Posterior cingulate gyrus (tissue), 11 donors: Measurements from ENCODE around the gene DHCR24.
A peak's percentile ranks its signal among the peaks of the same experiment; 100 is the strongest.

Experiments
- DNase-seq, 10 donors: peaks; one replicate each; pipeline versions ENCODE4 v3.0.0 to v3.0.0-alpha.2; 2020 to 2021; ENCODE audit warnings: mixed read lengths in 3 of 10
- intact Hi-C: fragments of 100-400 bp; cut with DNase I; formaldehyde crosslinking; loops from one replicate; pipeline ENCODE4 v1.15.1; 2023

Gene DHCR24

DNA sequence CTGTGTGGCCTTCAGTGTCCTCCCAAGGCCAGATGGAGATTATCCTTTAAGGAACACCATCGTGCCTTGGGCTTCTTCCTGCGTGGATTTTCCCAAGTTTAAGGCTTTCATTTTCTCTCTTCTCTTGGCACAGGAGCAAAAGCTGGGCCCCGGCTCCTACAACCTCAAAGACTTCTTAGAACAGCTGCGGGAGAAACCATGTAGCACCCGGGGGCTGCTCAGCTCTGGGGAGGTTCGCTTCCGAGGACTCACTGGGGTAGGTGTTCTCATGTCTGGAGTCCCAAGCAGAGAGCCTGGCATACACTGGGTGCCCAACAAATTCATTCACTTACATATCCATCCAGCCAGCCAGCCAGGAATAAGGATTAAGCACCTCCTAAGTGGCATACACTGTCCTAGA lies 79.2 kb downstream of the DHCR24 start:
- no peak for DNase-seq
- intact Hi-C loops: no loop called here

DNA sequence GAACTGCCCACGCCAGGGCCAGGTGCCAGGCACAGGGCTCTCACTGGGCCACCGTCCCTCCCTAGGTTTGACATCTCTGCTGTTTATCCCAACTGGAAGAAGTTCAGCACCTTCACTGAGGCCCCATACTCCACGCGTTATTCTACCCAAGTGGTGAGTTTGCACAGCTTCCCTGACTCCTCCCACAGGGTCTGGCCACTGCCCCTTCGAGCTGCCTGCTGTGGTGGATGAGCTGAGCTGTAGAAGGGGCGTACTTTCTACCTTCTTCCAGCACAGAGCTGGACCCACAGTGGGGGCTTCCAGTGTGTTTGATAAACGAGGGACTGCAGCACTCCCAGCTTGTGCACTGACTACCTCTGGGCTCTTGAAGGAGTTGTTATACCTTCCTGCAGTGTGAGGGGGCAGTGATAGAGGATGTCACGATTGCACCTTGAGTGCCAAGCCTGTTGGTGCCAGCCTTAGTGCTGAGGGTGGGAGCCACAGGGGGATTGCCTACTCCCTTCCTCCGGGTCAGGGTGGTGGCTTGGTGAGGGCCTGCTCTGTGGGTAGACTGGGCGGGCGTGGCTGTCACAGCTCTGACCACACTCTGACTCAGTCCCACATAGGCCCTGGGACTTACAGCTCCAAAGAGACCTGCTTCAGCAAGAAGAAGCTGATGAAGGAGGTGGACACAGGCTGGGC lies 79.9 kb downstream of the DHCR24 start:
- intact Hi-C loops: no loop called here
- no peak for DNase-seq

DNA sequence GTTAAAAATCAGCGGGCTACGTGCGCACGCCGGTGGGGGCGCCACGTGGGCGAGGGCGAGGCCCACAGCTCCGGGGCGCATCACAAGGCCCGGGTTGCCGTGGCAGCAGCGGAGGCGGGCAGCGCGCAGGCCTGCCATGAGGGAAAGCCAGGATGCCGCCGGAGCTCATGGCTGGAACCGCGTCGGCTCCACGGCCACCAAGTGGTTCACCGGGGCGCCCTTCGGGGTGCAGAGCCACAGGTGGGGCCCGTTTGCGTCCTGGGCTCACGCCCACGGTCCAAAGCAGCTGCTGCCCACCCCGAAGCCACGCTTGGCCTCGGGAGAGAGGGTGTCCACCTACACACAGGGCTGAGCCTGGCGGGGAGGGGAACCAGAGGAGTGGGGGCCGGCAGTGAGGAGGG lies 81.0 kb downstream of the DHCR24 start:
- peak in 2 of 10 donors; percentile 84 to 90 for DNase-seq
- intact Hi-C loops: no loop called here

DNA sequence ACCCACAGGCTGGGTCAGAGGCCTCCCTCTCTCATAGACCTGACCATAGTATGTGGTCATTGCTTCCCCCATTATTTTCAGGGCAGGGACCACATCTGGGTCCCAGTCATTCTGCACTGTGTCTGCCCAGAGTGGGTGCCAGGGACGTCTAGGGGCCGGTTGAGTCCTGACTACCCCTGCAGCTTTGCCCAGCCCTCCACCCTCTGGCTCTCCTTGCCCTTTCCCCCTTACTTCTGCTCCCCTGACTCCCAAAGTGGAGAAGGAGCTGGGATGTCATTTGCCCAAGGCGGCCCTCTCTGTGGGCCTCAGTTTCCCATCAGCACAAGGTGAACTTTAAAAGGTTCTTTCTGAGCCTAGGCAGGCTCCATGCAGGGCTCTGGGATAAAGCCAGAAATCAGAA lies 81.5 kb downstream of the DHCR24 start:
- DNase-seq: no peak
- intact Hi-C loops: no loop called here

DNA sequence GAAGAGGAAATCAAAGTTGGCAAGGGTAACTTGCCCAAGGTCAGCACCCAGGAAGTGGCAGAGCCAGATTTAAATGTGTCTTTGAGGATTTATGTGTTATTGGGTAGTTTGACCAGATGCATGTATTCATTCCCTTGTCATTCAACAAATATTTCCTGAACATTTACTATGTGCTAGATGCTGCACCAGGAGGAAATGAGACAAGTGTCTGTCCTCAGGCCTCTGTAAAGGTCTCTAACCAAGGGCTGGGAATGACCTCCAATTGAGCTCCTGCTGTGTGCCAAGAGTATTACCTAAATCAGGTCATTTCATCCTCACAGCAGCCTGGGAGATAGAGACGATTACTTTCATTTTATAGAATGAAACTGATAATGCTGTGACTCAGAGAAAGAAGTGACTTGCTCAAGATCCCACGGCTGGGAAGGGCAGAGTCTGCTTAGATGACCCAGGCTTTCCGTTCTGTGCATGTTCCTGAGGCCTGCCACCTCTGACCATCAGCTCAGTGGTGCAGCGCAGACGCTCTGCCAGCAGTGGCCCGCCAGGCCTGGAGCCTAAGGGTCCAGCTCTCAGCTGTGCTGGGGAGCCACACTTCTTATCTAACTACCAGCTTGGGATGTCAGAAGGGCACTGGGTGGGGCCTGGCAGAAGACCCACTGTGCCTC lies 82.4 kb downstream of the DHCR24 start:
- no peak for DNase-seq

DNA sequence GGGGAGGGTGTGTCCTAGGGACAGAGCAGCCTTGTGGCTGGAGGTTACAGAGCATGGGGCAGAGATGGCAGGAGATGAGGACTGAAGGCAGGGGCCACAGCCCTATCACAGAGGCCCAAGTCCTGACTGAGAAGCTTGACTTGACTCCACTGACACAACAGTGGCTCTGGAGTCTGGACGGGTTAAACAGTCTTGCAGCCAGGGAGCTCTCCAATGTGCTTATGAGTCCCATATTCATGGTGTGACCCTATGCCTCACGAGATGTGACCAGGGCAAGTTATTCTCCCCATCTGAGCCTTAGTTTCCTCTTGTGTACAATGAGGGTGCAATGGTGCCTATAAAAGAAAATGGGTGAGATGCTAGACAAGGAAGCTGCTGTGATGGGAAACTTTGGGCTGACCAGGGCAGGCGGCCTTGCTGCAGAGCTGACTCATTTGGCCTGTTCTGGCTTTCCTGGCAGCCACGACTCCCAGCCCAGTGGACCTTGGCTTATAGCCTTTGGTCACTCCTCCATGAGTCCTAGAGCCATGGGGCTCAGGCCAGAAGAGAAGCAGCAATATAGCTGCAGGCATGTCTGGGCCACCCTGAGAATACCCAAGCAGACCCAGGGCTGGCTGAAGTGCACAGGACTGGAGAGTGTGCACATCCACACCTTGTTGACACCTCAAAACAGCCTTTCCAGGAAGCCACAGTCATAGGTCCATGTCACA lies 83.1 kb downstream of the DHCR24 start:
- no peak for DNase-seq
- intact Hi-C loops: no loop called here

More for the DNA sequence above, 82.4 kb downstream of the DHCR24 start:
- intact Hi-C loops: no loop called here

DNA sequence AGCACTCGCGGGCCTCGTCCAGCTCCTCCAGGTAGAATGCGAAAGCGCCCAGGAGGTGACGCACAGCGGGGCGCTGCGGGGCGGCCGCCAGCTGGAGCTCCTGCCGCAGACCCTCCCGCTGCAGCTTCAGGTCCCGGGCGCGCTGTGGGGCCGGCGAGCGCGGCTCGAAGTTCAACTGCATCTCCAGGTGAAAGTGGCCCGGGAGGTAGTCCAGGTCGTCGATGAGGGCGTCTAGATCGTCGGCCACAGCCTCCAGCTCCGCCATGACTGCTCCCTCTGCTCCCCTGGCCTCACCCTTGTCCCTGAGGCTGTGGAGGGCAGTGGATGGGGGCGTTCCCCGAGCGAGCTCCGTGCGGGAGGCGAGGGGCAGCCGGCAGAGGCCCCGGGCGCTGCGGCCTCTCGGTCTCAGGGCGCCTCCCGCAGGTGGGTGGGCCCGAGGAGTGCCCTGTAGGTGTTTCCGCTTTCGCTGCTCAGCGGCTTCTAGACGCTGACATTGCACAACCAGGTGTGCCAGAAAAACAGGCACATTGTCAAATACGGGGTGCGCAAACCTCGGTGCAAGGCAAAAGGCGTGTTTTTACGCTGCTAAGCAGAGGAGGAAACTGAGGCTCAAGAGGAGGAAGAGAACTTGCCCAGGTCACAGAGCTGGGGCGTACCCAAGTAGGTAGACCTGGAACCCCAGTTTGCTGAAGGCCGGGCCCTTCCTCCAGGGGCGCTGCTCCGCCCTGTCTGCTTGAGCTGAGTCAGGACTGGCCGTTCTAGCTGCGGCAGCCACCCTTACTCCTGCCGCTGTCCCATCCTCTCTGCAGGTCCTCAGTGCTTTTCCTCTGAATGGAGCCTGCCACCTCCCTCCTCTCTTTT lies 85.9 kb downstream of the DHCR24 start, which contains the start of gene TTC22:
TSS of gene TTC22 (minus strand) at position 425 of the 861 bp plus-strand sequence. CDS start at position 265, 160 bp downstream.
- DNase-seq: no peak
- intact Hi-C loops: no loop called here

DNA sequence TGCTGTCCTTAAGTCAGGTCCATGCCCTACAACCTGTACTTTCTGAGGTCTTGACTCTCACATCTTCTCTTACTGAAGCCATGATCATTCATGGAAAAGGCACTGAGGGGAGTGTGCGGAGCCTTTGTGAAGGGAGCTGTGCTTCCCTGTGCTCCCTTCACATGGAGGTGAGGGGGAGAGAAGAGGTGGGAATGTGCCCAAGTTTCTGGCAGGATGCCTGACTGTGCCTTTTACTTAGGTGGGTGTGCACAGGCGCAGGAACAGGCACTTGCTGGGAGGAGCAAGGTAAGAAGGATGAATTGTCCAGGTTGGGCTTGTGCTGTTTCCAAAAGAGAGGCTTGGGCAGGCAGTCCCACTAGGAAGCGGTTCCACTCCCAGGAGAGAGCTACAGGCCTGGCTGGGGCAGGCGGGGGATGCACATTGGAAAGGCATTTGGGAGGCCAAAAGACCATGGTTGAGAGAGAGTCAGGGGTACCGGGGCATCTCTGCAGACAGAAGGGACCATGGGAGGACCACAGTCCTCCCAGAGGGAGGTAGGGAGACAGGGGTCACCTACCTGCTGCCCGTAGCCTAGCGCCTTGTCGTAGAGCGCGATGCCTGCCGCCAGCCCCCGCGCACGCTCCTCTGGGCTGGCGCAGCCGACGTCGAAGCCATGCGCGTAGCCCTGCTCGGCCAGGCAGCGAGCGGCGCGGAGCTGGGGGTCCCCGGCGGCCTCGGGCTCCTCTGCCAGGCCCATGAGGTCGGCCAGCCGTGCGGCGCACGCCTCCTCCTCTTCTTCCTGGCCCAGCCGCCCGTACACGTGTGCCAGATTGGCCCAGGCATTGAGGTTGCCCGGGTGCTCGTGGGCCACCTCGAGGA lies 86.7 kb downstream of the DHCR24 start:
- DNase-seq: no peak
- intact Hi-C loops: no loop called here
